Tibial nerve (tissue), 4 donors: ENCODE measurements around the gene TSEN34.
"Not testable (repeated sequence)": the region's sequence is repeated elsewhere in the genome, so short reads cannot be mapped to it uniquely, and the experiment has no call there.

Source experiments
- EP300 ChIP-seq, 2 donors: sonication (generic); formaldehyde crosslinking; IDR thresholded peaks; one replicate each; pipeline ENCODE4 v1.6.1; 2017; ENCODE audit warnings: antibody characterized with exemption in 2 of 2, mild to moderate bottlenecking in 1 of 2
- POLR2A ChIP-seq, 2 donors: fragments of 450-650 bp; IDR thresholded peaks; one replicate each; pipeline ENCODE4 v1.6.1; 2017; ENCODE audit warnings: antibody characterized with exemption in 2 of 2, mild to moderate bottlenecking in 2 of 2, moderate library complexity in 2 of 2
- TF ChIP-seq, protein P1 (sequence below), 5 experiments: fragments of 200-600 bp in 3 of 5; fragments of 450-650 bp in 2 of 5; sonication (generic) in 3 of 5; IDR thresholded peaks; one replicate each; pipeline ENCODE4 v1.5.1; 2016 to 2019; ENCODE audit warnings: antibody characterized with exemption in 5 of 5, mild to moderate bottlenecking in 3 of 5, moderate library complexity in 2 of 5

DNA sequence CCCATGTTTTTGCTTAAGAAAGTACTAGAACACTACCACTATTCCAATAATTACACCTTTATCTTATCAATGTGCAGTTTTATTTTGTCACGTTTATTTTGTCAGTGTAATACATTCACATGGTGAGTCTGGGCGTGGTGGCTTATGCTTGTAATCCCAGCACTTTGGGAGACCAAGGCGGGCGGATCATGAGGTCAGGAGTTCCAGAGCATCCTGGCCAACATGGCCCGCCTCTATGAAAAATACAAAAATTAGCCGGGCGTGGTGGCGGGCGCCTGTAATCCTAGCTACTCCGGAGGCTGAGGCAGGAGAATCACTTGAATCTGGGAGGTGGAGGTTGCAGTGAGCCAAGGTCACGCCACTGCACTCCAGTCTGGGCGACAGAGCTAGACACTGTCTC is 3.4 kb downstream of the TSEN34 start:
- TF ChIP-seq, protein P1, sequence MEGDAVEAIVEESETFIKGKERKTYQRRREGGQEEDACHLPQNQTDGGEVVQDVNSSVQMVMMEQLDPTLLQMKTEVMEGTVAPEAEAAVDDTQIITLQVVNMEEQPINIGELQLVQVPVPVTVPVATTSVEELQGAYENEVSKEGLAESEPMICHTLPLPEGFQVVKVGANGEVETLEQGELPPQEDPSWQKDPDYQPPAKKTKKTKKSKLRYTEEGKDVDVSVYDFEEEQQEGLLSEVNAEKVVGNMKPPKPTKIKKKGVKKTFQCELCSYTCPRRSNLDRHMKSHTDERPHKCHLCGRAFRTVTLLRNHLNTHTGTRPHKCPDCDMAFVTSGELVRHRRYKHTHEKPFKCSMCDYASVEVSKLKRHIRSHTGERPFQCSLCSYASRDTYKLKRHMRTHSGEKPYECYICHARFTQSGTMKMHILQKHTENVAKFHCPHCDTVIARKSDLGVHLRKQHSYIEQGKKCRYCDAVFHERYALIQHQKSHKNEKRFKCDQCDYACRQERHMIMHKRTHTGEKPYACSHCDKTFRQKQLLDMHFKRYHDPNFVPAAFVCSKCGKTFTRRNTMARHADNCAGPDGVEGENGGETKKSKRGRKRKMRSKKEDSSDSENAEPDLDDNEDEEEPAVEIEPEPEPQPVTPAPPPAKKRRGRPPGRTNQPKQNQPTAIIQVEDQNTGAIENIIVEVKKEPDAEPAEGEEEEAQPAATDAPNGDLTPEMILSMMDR (IDR thresholded peaks at IDR 0.05), result not testable (repeated sequence)
- TF ChIP-seq POLR2A, EP300 (IDR thresholded peaks at IDR 0.05): not testable (repeated sequence)
